ENCODE results near the gene C16orf90.

- TF ChIP-seq CTCF (IDR thresholded peaks at IDR 0.05) = no peak
- TF ChIP-seq POLR2AphosphoS5 (IDR thresholded peaks at IDR 0.05; ENCODE audit: insufficient read depth in 1 of 2, low read depth in 1 of 2) = no peak
These were observed 10.1 kb downstream of the C16orf90 start for GRCh38 chr16:3485097-3485745.
